ENCODE results near the gene CLEC17A. TPM values are rescaled to one million over a fixed set of nuclear protein-coding genes. Genes with fewer than 3 reads are reported as not detected.
"Not testable (repeated sequence)": the region's sequence is repeated elsewhere in the genome, so short reads cannot be mapped to it uniquely, and the experiment has no call there.

CLEC17A gene
- total RNA-seq, 1 donor from 2014 or later, result 0.09 TPM

GRCh38 chr19:14612657-14613056 is 29.8 kb downstream of the CLEC17A start:
- no peaks in the 10 kb centered on the region for H3K36me3 Mint-ChIP-seq (ENCODE audit: low read depth, unreplicated experiment)
- H3K9me3 ChIP-seq (ENCODE audit: insufficient read depth, low read depth, low read length), result no peaks in the 10 kb centered on the region
- H3K4me3 ChIP-seq (ENCODE audit: insufficient read depth, low read depth, low read length), result no peak overlapping the region
- H3K9ac ChIP-seq (ENCODE audit: low read length), result no peak overlapping the region
- H3K4me3 Mint-ChIP-seq (ENCODE audit: unreplicated experiment), result no peak overlapping the region
- H3K27me3 Mint-ChIP-seq (ENCODE audit: low read depth, unreplicated experiment), result peaks cover 4% of the 10 kb centered on the region
- H3K27ac Mint-ChIP-seq (ENCODE audit: unreplicated experiment), result no peak overlapping the region
- H4K20me1 ChIP-seq (ENCODE audit: insufficient read depth, low read length), result no peaks in the 10 kb centered on the region
- DNase-seq (ENCODE audit: low read depth), result no peak
- TF ChIP-seq CTCF (IDR thresholded peaks at IDR 0.05; ENCODE audit: insufficient read depth, low read depth, low read length) (no peak), EZH2 (IDR thresholded peaks at IDR 0.05; ENCODE audit: insufficient read depth, low read length) (no peak)
- H3K4me1 ChIP-seq (ENCODE audit: insufficient read depth, low read length), result no peaks in the 10 kb centered on the region
- H3K36me3 ChIP-seq (ENCODE audit: insufficient read depth, low read length), result no peaks in the 10 kb centered on the region
- no peak overlapping the region for H2AFZ ChIP-seq (ENCODE audit: low read depth, low read length)
- no peak overlapping the region for H3K4me2 ChIP-seq (ENCODE audit: low read length)
- no peaks in the 10 kb centered on the region for H3K27me3 ChIP-seq (ENCODE audit: insufficient read depth, low read length)
- H3K4me1 Mint-ChIP-seq (ENCODE audit: low read depth, unreplicated experiment), result no peaks in the 10 kb centered on the region
- no peaks in the 10 kb centered on the region for H3K79me2 ChIP-seq (ENCODE audit: insufficient read depth, low read length)
- no peak for FAIRE-seq
- H3K27ac ChIP-seq (ENCODE audit: low read depth, low read length), result no peak overlapping the region
- peaks cover 16% of the 10 kb centered on the region for H3K9me3 Mint-ChIP-seq (ENCODE audit: unreplicated experiment)

- not testable (repeated sequence) for H3K4me1 Mint-ChIP-seq (ENCODE audit: low read depth, unreplicated experiment); H3K4me3 ChIP-seq (ENCODE audit: insufficient read depth, low read depth, low read length); FAIRE-seq; H3K9me3 ChIP-seq (ENCODE audit: insufficient read depth, low read depth, low read length); H3K79me2 ChIP-seq (ENCODE audit: insufficient read depth, low read length); H3K4me1 ChIP-seq (ENCODE audit: insufficient read depth, low read length); H2AFZ ChIP-seq (ENCODE audit: low read depth, low read length); H3K27ac ChIP-seq (ENCODE audit: low read depth, low read length); H3K4me2 ChIP-seq (ENCODE audit: low read length); H3K27me3 ChIP-seq (ENCODE audit: insufficient read depth, low read length); H3K27ac Mint-ChIP-seq (ENCODE audit: unreplicated experiment); H4K20me1 ChIP-seq (ENCODE audit: insufficient read depth, low read length); DNase-seq (ENCODE audit: low read depth); H3K4me3 Mint-ChIP-seq (ENCODE audit: unreplicated experiment); H3K9ac ChIP-seq (ENCODE audit: low read length); H3K36me3 ChIP-seq (ENCODE audit: insufficient read depth, low read length); H3K27me3 Mint-ChIP-seq (ENCODE audit: low read depth, unreplicated experiment); H3K36me3 Mint-ChIP-seq (ENCODE audit: low read depth, unreplicated experiment)
- H3K9me3 Mint-ChIP-seq (ENCODE audit: unreplicated experiment), result peaks cover 17% of the 10 kb centered on the region
These were observed 30.7 kb downstream of the CLEC17A start for GRCh38 chr19:14613399-14614098.

- Histone ChIP-seq H3K4me3 (ENCODE audit: insufficient read depth, low read depth, low read length) (no peak overlapping the region), H3K27ac (ENCODE audit: low read depth, low read length) (no peak overlapping the region), H3K9me3 (ENCODE audit: insufficient read depth, low read depth, low read length) (peaks cover 2% of the 10 kb centered on the region), H4K20me1 (ENCODE audit: insufficient read depth, low read length) (no peaks in the 10 kb centered on the region), H3K27me3 (ENCODE audit: insufficient read depth, low read length) (no peaks in the 10 kb centered on the region), H3K9ac (ENCODE audit: low read length) (no peak overlapping the region), H3K4me1 (ENCODE audit: insufficient read depth, low read length) (no peaks in the 10 kb centered on the region), H2AFZ (ENCODE audit: low read depth, low read length) (no peak overlapping the region), H3K79me2 (ENCODE audit: insufficient read depth, low read length) (no peaks in the 10 kb centered on the region), H3K4me2 (ENCODE audit: low read length) (no peak overlapping the region), H3K36me3 (ENCODE audit: insufficient read depth, low read length) (no peaks in the 10 kb centered on the region)
- no peak for TF ChIP-seq EZH2 (IDR thresholded peaks at IDR 0.05; ENCODE audit: insufficient read depth, low read length)
- TF ChIP-seq CTCF (IDR thresholded peaks at IDR 0.05; ENCODE audit: insufficient read depth, low read depth, low read length), result no peak
- Mint-ChIP-seq H3K4me1 (ENCODE audit: low read depth, unreplicated experiment) (no peaks in the 10 kb centered on the region), H3K27ac (ENCODE audit: unreplicated experiment) (no peak overlapping the region), H3K4me3 (ENCODE audit: unreplicated experiment) (no peak overlapping the region), H3K27me3 (ENCODE audit: low read depth, unreplicated experiment) (peaks cover 4% of the 10 kb centered on the region), H3K9me3 (ENCODE audit: unreplicated experiment) (peaks cover 20% of the 10 kb centered on the region), H3K36me3 (ENCODE audit: low read depth, unreplicated experiment) (no peaks in the 10 kb centered on the region)
- DNase-seq (ENCODE audit: low read depth), result no peak
- FAIRE-seq, result no peak
These were observed 31.2 kb downstream of the CLEC17A start for GRCh38 chr19:14614099-14614412.
